ENCODE measurements around the gene ALG3. TPM values are rescaled to one million over a fixed set of nuclear protein-coding genes. Genes with fewer than 3 reads are reported as not detected.

The ALG3 gene
- total and polyA plus RNA-seq, 2 experiments from 2014 or later: 76.9 to 109 TPM

- Mint-ChIP-seq H3K36me3 (ENCODE audit: low read depth) (no peaks in the 10 kb centered on the region), H3K27ac (no peak overlapping the region), H3K27me3 (ENCODE audit: insufficient read depth, low read depth, poor library complexity) (peaks cover 5% of the 10 kb centered on the region), H3K4me1 (no peaks in the 10 kb centered on the region), H3K4me3 (no peak overlapping the region), H3K9me3 (no peaks in the 10 kb centered on the region)
- DNase-seq (ENCODE audit: low spot score): no peak
- Histone ChIP-seq H3K79me2 (replicated peaks; ENCODE audit: insufficient read depth) (no peaks in the 10 kb centered on the region), H3K4me3 (no peak overlapping the region), H3K9me2 (ENCODE audit: insufficient read depth) (no peaks in the 10 kb centered on the region), H3K4me2 (no peak overlapping the region), H2AFZ (no peak overlapping the region), H3F3A (replicated peaks; ENCODE audit: low read depth) (no peaks in the 10 kb centered on the region), H3K4me1 (ENCODE audit: insufficient read depth) (no peaks in the 10 kb centered on the region), H3K27ac (ENCODE audit: low read depth) (no peak overlapping the region), H4K20me1 (replicated peaks; ENCODE audit: insufficient read depth) (0 out of 2 replicates have a peak, but pooled peaks cover 4% of the 10 kb centered on the region), H3K27me3 (ENCODE audit: insufficient read depth) (no peaks in the 10 kb centered on the region), H3K36me3 (ENCODE audit: insufficient read depth) (no peaks in the 10 kb centered on the region)
- TF ChIP-seq ZNF462 (CRISPR knock-in tag; IDR thresholded peaks at IDR 0.05) (no peak), ZNF114 (CRISPR knock-in tag; IDR thresholded peaks at IDR 0.05) (no peak), POLR2AphosphoS5 (IDR thresholded peaks at IDR 0.05; ENCODE audit: low read depth) (no peak), ZNF331 (CRISPR knock-in tag; IDR thresholded peaks at IDR 0.05; ENCODE audit: low read depth) (no peak), ETS1 (IDR thresholded peaks at IDR 0.05) (no peak), NANOG (IDR thresholded peaks at IDR 0.05; ENCODE audit: borderline replicate concordance) (no peak), EZH2phosphoT487 (IDR thresholded peaks at IDR 0.05; ENCODE audit: unreplicated experiment) (no peak), STAT1 (IDR thresholded peaks at IDR 0.05; ENCODE audit: unreplicated experiment) (no peak), CTCF (conservative IDR thresholded peaks at IDR 0.05; ENCODE audit: low read depth in 2 of 2) (no peak), REST (IDR thresholded peaks at IDR 0.05; ENCODE audit: unreplicated experiment) (no peak)
- ATAC-seq: no peak
Observed at GRCh38 chr3:184218814-184219213, 29.9 kb downstream of the ALG3 start.

Data from GM23338 (cell line).